BJ (cell line): ENCODE data around the gene RFLNA. TPM values are rescaled to one million over a fixed set of nuclear protein-coding genes. Genes with fewer than 3 reads are reported as not detected.

Source experiments
- CTCF ChIA-PET: fragments of 350-600 bp; formaldehyde crosslinking; extraction: SDS; loops from one replicate; lab custom pipeline; 2021; ENCODE audit warnings: antibody characterized with exemption, inconsistent platforms; lab: Yijun Ruan, JAX
- POLR2A ChIA-PET: fragments of 300-600 bp; sonication (Branson Sonifier 250); formaldehyde crosslinking; extraction: SDS; loops from one replicate; lab custom pipeline; 2021; ENCODE audit warnings: antibody characterized with exemption; lab: Charles Lee
- DNase-seq: peaks from one replicate; pipeline ENCODE4 v3.0.0-alpha.2; 2011; ENCODE audit warnings: low read depth
- H3K27me3 ChIP-seq: 2 replicates; pipeline ENCODE4 v1.6.0; 2011; ENCODE audit warnings: low read length; ENCODE audit not compliant: control insufficient read depth, insufficient read depth
- H3K36me3 ChIP-seq: 2 replicates; pipeline ENCODE4 v1.5.1; 2011; ENCODE audit warnings: low read length; ENCODE audit not compliant: control insufficient read depth, insufficient read depth
- H3K4me3 ChIP-seq: 2 replicates; pipeline ENCODE4 v1.5.1; 2011; ENCODE audit warnings: low read depth, mild to moderate bottlenecking, control low read depth, low read length
- CTCF ChIP-seq: IDR thresholded peaks from 2 replicates; pipeline ENCODE4 v1.5.1; 2011; ENCODE audit warnings: low read depth, mild to moderate bottlenecking, control low read depth, inconsistent platforms, low read length, moderate library complexity; ENCODE audit not compliant: insufficient read depth
- polyA plus RNA-seq: library from polyadenylated mRNA; depleted of rRNA; stranded (reverse); fragments of >200 nt; gene quantifications from 2 replicates; pipeline ENCODE4 v1.2.3, GENCODE V29; 2011

Gene RFLNA
- polyA plus RNA-seq, 1 experiment = not detected

DNA sequence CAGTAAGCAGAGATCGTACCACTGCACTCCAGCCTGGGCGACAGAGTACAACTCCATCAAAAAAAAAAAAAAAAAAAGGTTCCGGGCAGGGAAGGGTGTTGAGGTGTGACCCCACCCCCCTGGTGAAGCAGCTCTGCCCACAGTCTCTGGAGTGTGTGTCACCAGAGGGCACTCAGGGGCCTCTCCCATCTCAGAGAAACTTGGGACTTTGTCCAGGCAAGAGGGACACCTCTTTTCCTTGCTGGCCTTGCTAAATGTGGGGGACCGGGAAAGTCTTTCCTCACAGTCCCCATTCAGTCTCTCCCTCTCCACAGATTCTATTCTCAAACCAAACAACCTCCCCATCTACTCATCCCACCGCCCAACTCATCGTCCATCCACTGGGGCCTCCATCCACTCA is 43.6 kb downstream of the RFLNA start:
- Histone ChIP-seq H3K27me3 (no peaks in the 10 kb centered on the region), H3K4me3 (no peak overlapping the region), H3K36me3 (peaks cover 66% of the 10 kb centered on the region)
- ChIA-PET CTCF (no interaction called here), POLR2A (no interaction called here)
- TF ChIP-seq CTCF = no peak
- no peak for DNase-seq

DNA sequence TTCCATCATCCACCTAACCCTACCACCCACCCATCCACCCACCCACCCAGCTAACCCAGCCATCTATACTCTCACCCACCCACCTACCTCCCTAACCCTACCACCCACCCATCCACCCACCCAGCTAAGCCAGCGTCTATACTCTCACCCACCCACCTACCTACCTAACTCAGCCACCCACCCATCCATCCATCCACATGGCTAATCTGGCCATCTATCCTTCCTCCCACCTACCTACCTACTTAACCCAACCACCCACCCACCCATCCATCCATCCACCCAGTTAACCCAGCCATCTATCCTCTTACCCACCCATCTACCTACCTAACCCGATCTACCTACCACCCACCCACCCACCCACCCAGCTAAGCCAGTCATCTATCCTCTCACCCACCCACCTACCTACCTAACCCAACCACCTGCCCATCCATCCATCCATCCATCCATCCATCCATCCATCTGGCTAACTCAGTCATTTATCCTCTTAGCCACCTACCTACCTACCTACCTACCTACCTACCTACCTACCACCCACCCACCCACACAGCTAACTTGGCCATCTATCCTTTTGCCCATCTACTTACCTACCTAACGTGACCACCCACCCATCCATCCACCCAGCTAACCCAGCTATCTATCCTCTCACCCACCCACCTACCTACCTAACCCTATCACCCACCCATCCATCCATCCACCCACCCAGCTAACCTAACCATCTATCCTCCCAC is 44.1 kb downstream of the RFLNA start:
- ChIA-PET POLR2A (no interaction called here), CTCF (no interaction called here)
- TF ChIP-seq CTCF = no peak
- Histone ChIP-seq H3K4me3 (no peak overlapping the region), H3K27me3 (no peaks in the 10 kb centered on the region), H3K36me3 (peaks cover 65% of the 10 kb centered on the region)
- DNase-seq = no peak

DNA sequence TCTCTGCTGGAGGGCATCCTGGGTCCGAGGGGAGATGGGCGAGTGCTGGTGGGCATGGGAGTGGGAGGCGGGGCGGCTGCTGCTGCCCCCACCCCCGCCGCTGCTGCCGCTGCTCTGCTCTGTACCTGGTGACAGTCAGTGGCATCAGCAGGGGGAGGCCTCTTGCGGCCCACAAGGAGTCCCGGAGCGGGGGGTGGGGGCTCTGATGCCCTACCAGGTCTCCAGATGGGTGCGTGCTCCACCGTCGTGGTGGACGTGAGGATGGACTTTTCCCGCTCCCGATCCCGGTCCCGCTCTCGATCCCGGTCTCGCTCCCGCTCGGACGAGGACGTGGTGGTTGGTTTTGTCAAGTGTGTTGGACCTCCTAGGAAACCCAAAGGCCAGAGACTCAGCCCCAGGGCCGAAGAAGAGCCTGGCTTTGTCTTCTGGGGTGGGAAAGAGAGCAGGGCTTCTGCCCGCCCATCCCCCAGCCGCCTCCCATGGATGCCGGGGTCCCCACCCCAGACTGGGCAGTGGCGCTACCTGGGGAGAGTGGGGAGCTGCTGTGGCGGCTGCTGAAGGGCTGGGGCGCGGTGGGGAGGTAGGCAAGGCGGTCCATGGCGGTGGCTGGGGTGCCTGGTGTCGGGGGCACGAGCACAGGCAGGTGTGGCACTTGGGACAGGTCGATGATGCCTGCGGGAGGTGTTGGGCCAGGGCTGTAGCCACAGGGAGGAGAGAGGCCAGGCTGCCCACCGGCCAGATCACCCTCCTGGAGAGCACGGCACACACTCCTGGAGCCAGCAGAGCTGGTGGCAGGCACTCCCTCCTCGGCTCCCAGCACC is 45.4 kb downstream of the RFLNA start:
- peaks cover 60% of the 10 kb centered on the region for H3K36me3 ChIP-seq
- DNase-seq = no peak
- ChIA-PET CTCF (interaction anchor here (1.2 kb wide), 1 partner anchor 431 kb away, joined by 3 read pairs; no protein-coding TSS in a partner anchor), POLR2A (no interaction called here)
- H3K27me3 ChIP-seq = no peaks in the 10 kb centered on the region
- no peak overlapping the region for H3K4me3 ChIP-seq
- no peak for TF ChIP-seq CTCF

DNA sequence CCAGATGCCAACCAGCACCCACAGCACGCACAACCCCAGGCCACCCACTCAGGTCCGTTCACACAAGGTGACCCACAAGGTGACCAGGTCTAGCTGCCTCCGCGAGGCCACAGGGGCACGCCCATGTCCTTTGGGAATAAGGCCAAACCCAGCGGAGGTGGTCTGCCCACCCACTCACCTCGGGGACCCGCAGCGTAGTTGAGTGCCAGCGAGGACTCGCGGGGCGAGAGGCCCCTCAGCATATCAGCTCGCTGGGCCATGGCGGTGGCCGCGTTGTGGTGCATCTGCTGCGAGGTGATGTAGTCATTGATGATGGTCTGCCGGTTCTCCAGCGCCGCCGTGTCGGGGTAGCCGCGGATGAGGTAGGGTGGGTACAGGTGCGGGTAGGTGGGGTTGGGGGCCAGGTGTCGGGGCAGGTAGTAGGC is 46.8 kb downstream of the RFLNA start:
- no peak for DNase-seq
- POLR2A ChIA-PET = no interaction called here
- CTCF ChIA-PET = interaction anchor here (0.5 to 1.2 kb wide), 3 partner anchors 339 to 430 kb away, joined by 3 to 7 read pairs (median 4); no protein-coding TSS in a partner anchor
- Histone ChIP-seq H3K36me3 (peaks cover 57% of the 10 kb centered on the region), H3K4me3 (no peak overlapping the region), H3K27me3 (no peaks in the 10 kb centered on the region)
- no peak for TF ChIP-seq CTCF

DNA sequence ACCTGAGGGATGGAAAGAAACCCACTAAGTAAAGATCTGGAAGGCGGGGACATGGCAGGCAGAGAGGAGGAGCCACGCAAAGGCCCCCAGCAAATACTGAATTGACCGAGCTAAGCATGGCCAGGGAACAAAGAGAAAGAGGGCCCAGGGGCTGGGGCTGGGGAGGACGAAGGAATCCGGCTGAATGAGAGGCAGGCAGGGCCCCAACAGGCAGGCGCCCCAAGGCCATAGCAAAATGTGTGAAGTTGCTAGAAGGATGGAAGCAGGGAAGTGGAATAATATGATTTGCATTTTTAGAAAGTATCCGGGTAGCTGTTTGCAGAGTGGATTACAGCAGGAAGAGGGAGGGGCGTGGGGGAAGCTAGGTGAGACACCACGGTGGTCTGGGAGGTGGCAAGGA is 49.1 kb downstream of the RFLNA start:
- Histone ChIP-seq H3K36me3 (peaks cover 67% of the 10 kb centered on the region), H3K4me3 (no peak overlapping the region), H3K27me3 (no peaks in the 10 kb centered on the region)
- CTCF ChIA-PET = interaction anchor here (1.1 kb wide), 2 partner anchors 82 to 427 kb away, joined by 3 read pairs; no protein-coding TSS in a partner anchor
- TF ChIP-seq CTCF = no peak
- POLR2A ChIA-PET = no interaction called here
- no peak for DNase-seq
